ENCODE measurements around the gene NPPB. TPM values are rescaled to one million over a fixed set of nuclear protein-coding genes. Genes with fewer than 3 reads are reported as not detected.

Gene NPPB
- polyA plus RNA-seq, 2 of the 4 experiments (the other 2 are of a cell fraction): 0.18 TPM; not detected in 1

DNA sequence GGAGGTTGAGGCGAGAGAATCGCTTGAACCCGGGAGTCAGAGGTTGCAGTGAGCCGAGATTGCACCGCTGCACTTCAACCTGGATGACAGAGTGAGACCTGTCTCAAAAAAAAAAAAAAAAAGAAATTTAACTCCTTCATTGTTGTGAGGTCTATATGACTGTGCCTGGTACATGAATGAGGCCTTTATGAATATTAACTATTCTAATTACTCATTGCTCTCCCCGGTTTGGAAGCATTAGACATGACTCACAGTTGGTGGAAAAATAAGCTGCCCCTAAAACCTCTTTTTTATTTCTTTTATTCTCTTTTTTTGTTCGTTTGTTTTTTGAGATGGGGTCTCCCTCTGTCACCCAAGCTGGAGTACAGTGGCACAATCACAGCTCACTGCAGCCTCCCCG is 3.3 kb downstream of the NPPB start:
- Histone ChIP-seq H3K4me3 (no peak overlapping the region), H3K4me1 (no peaks in the 10 kb centered on the region; the same call in 2 of the 3 replicates), H3K27ac (no peak overlapping the region), H3K4me2 (no peak overlapping the region), H3K9me3 (no peaks in the 10 kb centered on the region)
- DNase-seq (ENCODE audit: low read depth in 1 of 2, low spot score in 1 of 2): no peak
- 26% methylated on average over 8 of the region's 8 CpGs for WGBS (ENCODE audit: missing lambda C conversion rate)
- CTCF ChIA-PET: interaction anchor here (0.7 to 3.7 kb wide), 3 partner anchors 16 to 121 kb away, joined by 3 to 21 read pairs (median 5); no protein-coding TSS in a partner anchor
- TF ChIP-seq GATA3 (IDR thresholded peaks at IDR 0.05; ENCODE audit: borderline replicate concordance) (no peak), NFE2L2 (conservative IDR thresholded peaks at IDR 0.05; ENCODE audit: low read length) (no peak), RAD21 (conservative IDR thresholded peaks at IDR 0.05 in 1 of 2, IDR thresholded peaks at IDR 0.05 in 1 of 2) (no peak), EHMT2 (IDR thresholded peaks at IDR 0.05; ENCODE audit: low read depth) (no peak), BCL3 (IDR thresholded peaks at IDR 0.05) (no peak), USF2 (IDR thresholded peaks at IDR 0.05) (no peak), FOXS1 (CRISPR knock-in tag; IDR thresholded peaks at IDR 0.05) (no peak), ELK1 (IDR thresholded peaks at IDR 0.05; ENCODE audit: low read depth, low read length) (no peak), SMC3 (IDR thresholded peaks at IDR 0.05) (no peak), CHD4 (IDR thresholded peaks at IDR 0.05; ENCODE audit: borderline replicate concordance) (no peak), CBX8 (IDR thresholded peaks at IDR 0.05) (no peak), CTCF (IDR thresholded peaks at IDR 0.05) (no peak), CHD2 (IDR thresholded peaks at IDR 0.05; ENCODE audit: low read length, partially characterized antibody) (no peak), JUN (IDR thresholded peaks at IDR 0.05) (no peak)
- ATAC-seq: no peak
- FAIRE-seq: no peak
- POLR2A ChIA-PET: interaction anchor here (0.9 kb wide), 1 partner anchor 53 kb away, joined by 3 read pairs; no protein-coding TSS in a partner anchor

DNA sequence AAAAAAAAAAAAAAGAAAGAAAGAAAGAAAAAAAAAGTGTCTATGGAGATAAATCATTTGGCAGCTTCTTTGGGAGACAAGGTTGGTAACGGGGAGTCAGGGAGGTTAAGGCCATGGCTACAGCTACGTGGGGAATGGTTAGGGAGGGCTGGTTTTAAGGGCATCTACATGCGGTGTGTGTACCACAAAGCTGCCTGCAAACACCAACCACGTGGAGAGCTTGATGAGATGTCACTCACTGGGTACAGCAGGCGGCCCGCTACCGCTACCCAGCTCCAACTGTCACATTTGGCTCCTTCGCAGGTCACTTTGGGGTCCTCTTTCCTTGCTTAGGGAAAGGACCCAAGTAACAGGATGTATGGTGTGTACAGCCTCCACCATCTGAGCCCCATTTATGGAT is 4.2 kb downstream of the NPPB start:
- ATAC-seq: no peak
- H3K4me1 ChIP-seq: no peaks in the 10 kb centered on the region; the same call in 2 of the 3 replicates
- no peak overlapping the region for H3K27ac ChIP-seq
- H3K9me3 ChIP-seq: no peaks in the 10 kb centered on the region
- H3K4me3 ChIP-seq: no peak overlapping the region
- H3K4me2 ChIP-seq: no peak overlapping the region
- no peak for TF ChIP-seq CHD2 (IDR thresholded peaks at IDR 0.05; ENCODE audit: low read length, partially characterized antibody)
- TF ChIP-seq KDM1A (IDR thresholded peaks at IDR 0.05; ENCODE audit: low read depth): no peak
- no peak for TF ChIP-seq POLR2AphosphoS2 (conservative IDR thresholded peaks at IDR 0.05; ENCODE audit: low read length)
- no peak for TF ChIP-seq MAFK (IDR thresholded peaks at IDR 0.05; ENCODE audit: partially characterized antibody)
- no peak for TF ChIP-seq HOXB5 (CRISPR knock-in tag; IDR thresholded peaks at IDR 0.05)
- no peak for TF ChIP-seq RARB (CRISPR knock-in tag; IDR thresholded peaks at IDR 0.05)
- TF ChIP-seq ZSCAN20 (CRISPR knock-in tag; IDR thresholded peaks at IDR 0.05): no peak
- TF ChIP-seq RNF2 (IDR thresholded peaks at IDR 0.05; ENCODE audit: borderline replicate concordance, low read depth): no peak
- ChIA-PET POLR2A (interaction anchor here (1.3 kb wide), 1 partner anchor 53 kb away, joined by 4 read pairs; no protein-coding TSS in a partner anchor), CTCF (interaction anchor here (0.7 to 3.7 kb wide), 8 partner anchors 10 to 182 kb away, joined by 3 to 21 read pairs (median 3); no protein-coding TSS in a partner anchor)
- no peak for FAIRE-seq
- 17% methylated on average over 5 of the region's 8 CpGs for WGBS (ENCODE audit: missing lambda C conversion rate)
- no peak for DNase-seq (ENCODE audit: low read depth in 1 of 2, low spot score in 1 of 2)

Measured in A549 (cell line).